ENCODE measurements around the gene HIPK2.

HIPK2 gene

DNA sequence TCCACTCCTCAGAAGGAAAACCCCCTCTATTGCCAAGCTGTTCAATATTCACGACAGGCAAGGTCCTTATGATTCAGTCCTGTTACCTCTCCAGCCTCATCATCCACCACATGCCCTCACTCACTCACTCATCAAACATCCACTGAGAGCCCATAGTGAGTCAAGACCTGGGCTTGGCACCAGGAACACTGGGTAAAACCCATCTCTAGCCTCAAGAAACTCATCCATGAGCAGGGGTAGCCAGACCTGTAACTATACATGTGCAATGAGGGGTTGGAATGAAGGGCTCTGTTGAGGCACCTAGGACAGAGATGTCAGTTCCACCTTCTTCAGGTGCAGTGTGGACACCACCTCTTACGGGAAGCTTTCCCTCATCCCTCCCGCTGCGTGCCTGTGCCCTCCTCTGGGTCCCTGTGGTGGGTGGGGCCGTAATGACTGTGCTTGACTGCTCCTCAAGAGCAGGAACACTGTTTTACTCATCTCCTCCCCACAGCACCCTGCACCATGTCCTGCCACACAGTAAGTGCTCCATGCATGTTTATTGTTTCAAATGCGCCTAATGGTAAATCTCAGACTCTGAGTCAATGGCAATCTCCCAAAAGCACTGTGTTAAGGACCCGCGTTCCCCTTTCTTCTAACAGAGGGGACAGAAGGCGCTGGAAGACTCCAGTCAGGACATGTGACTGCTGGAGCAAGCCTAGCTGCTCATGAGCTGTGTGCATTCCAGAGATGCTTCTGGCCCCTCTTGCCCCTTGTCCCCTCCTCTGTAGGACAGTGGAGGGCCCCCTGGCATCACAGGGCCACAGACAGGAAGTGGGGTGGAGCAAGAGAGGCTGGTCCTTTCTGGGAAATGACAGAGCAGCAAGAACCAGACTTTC is 95.4 kb downstream of the HIPK2 start:
- no peak overlapping the region for H2AFZ ChIP-seq (ENCODE audit: low read depth, low read length)
- DNase-seq = no peak
- H3K9ac ChIP-seq (ENCODE audit: low read depth, low read length) = no peak overlapping the region

DNA sequence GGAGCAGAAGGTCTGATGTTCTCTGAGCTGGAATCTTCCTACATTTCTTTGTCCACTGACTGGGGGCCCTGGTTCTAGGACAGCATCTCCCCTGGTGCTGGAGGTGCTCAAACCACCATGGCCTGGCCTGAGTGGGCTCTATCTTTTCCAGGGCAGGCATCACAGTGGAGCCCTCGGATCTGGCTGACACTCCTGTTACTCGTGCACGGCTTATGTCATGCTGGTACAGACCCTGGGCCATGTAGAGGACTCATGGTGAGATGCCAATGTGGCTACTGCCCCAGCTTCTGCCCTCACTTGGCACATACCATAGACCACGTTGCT is 96.0 kb downstream of the HIPK2 start:
- Histone ChIP-seq H3K79me2 (ENCODE audit: insufficient read depth, low read length) (no peaks in the 10 kb centered on the region), H3K36me3 (ENCODE audit: insufficient read depth, low read length) (no peaks in the 10 kb centered on the region), H3K27ac (ENCODE audit: low read length) (no peak overlapping the region), H3K9me3 (ENCODE audit: insufficient read depth, low read length, severe bottlenecking) (peaks cover 9% of the 10 kb centered on the region), H3K4me1 (ENCODE audit: insufficient read depth, low read length) (no peaks in the 10 kb centered on the region), H3K9ac (ENCODE audit: low read depth, low read length) (no peak overlapping the region), H3K4me3 (ENCODE audit: low read depth in 1 of 2, low read length in 2 of 2) (no peak overlapping the region), H4K20me1 (ENCODE audit: insufficient read depth, low read length) (no peaks in the 10 kb centered on the region), H3K27me3 (ENCODE audit: insufficient read depth, low read length, poor library complexity) (no peaks in the 10 kb centered on the region), H3K4me2 (ENCODE audit: insufficient read depth, low read length) (no peak overlapping the region), H2AFZ (ENCODE audit: low read depth, low read length) (no peak overlapping the region)
- no peak for DNase-seq
- ATAC-seq (ENCODE audit: insufficient read depth, low read depth) = no peak
- TF ChIP-seq, protein P1, sequence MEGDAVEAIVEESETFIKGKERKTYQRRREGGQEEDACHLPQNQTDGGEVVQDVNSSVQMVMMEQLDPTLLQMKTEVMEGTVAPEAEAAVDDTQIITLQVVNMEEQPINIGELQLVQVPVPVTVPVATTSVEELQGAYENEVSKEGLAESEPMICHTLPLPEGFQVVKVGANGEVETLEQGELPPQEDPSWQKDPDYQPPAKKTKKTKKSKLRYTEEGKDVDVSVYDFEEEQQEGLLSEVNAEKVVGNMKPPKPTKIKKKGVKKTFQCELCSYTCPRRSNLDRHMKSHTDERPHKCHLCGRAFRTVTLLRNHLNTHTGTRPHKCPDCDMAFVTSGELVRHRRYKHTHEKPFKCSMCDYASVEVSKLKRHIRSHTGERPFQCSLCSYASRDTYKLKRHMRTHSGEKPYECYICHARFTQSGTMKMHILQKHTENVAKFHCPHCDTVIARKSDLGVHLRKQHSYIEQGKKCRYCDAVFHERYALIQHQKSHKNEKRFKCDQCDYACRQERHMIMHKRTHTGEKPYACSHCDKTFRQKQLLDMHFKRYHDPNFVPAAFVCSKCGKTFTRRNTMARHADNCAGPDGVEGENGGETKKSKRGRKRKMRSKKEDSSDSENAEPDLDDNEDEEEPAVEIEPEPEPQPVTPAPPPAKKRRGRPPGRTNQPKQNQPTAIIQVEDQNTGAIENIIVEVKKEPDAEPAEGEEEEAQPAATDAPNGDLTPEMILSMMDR (IDR thresholded peaks at IDR 0.05; ENCODE audit: borderline replicate concordance, extremely low read depth, low read length, poor library complexity, severe bottlenecking) = no peak
- no peak for TF ChIP-seq EZH2 (IDR thresholded peaks at IDR 0.05; ENCODE audit: borderline replicate concordance, low read depth, low read length, severe bottlenecking)

More for the DNA sequence above, 95.4 kb downstream of the HIPK2 start:
- H3K4me2 ChIP-seq (ENCODE audit: insufficient read depth, low read length) = no peak overlapping the region
- 0 out of 3 replicates have a peak, but pooled peaks have one; percentile 31 for ATAC-seq (ENCODE audit: insufficient read depth, low read depth)
- no peaks in the 10 kb centered on the region for H3K4me1 ChIP-seq (ENCODE audit: insufficient read depth, low read length)
- no peaks in the 10 kb centered on the region for H3K79me2 ChIP-seq (ENCODE audit: insufficient read depth, low read length)
- H3K4me3 ChIP-seq (ENCODE audit: low read depth in 1 of 2, low read length in 2 of 2) = no peak overlapping the region
- peaks cover 11% of the 10 kb centered on the region for H3K9me3 ChIP-seq (ENCODE audit: insufficient read depth, low read length, severe bottlenecking)
- no peaks in the 10 kb centered on the region for H3K36me3 ChIP-seq (ENCODE audit: insufficient read depth, low read length)
- no peaks in the 10 kb centered on the region for H4K20me1 ChIP-seq (ENCODE audit: insufficient read depth, low read length)
- TF ChIP-seq, protein P1 (IDR thresholded peaks at IDR 0.05; ENCODE audit: borderline replicate concordance, extremely low read depth, low read length, poor library complexity, severe bottlenecking) = no peak
- H3K27me3 ChIP-seq (ENCODE audit: insufficient read depth, low read length, poor library complexity) = no peaks in the 10 kb centered on the region
- H3K27ac ChIP-seq (ENCODE audit: low read length) = no peak overlapping the region

DNA sequence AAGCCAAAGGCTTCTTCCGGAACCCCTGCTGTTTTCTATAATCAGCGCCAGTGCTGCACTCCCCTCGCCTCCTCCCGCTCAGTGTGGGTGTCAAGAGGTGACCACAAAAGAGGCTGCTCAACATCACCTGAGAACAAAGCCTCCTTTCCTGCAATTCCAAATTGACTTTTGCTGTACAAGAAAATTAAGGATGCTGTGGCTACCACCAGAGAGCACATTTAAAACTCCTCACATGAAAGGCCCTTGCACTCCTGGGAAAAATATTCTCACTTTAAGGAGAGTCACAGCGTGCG is 96.4 kb downstream of the HIPK2 start:
- peaks cover 9% of the 10 kb centered on the region for H3K9me3 ChIP-seq (ENCODE audit: insufficient read depth, low read length, severe bottlenecking)
- H3K4me3 ChIP-seq (ENCODE audit: low read depth in 1 of 2, low read length in 2 of 2) = no peak overlapping the region
- H3K4me2 ChIP-seq (ENCODE audit: insufficient read depth, low read length) = no peak overlapping the region
- no peak overlapping the region for H3K27ac ChIP-seq (ENCODE audit: low read length)
- H3K27me3 ChIP-seq (ENCODE audit: insufficient read depth, low read length, poor library complexity) = no peaks in the 10 kb centered on the region
- H3K79me2 ChIP-seq (ENCODE audit: insufficient read depth, low read length) = no peaks in the 10 kb centered on the region
- no peak for DNase-seq
- ATAC-seq (ENCODE audit: insufficient read depth, low read depth) = no peak
- H3K36me3 ChIP-seq (ENCODE audit: insufficient read depth, low read length) = no peaks in the 10 kb centered on the region
- H4K20me1 ChIP-seq (ENCODE audit: insufficient read depth, low read length) = no peaks in the 10 kb centered on the region
- no peaks in the 10 kb centered on the region for H3K4me1 ChIP-seq (ENCODE audit: insufficient read depth, low read length)
- H2AFZ ChIP-seq (ENCODE audit: low read depth, low read length) = no peak overlapping the region
- no peak for TF ChIP-seq EZH2 (IDR thresholded peaks at IDR 0.05; ENCODE audit: borderline replicate concordance, low read depth, low read length, severe bottlenecking)
- TF ChIP-seq, protein P1 (IDR thresholded peaks at IDR 0.05; ENCODE audit: borderline replicate concordance, extremely low read depth, low read length, poor library complexity, severe bottlenecking) = no peak
- H3K9ac ChIP-seq (ENCODE audit: low read depth, low read length) = no peak overlapping the region

All from DND-41 (cell line).